Osteoblast (primary cell): Measurements from ENCODE around the gene TSEN34. TPM values are rescaled to one million over a fixed set of nuclear protein-coding genes. Genes with fewer than 3 reads are reported as not detected.

Experiments used
- DNase-seq: peaks from one replicate; pipeline ENCODE4 v3.0.0; 2011; ENCODE audit warnings: low spot score, mixed read lengths; ENCODE audit not compliant: insufficient read length; ENCODE audit errors: missing footprints
- H2AFZ ChIP-seq: 2 replicates; pipeline ENCODE4 v1.6.0; 2011; ENCODE audit warnings: mild to moderate bottlenecking, low read length
- H3K27ac ChIP-seq: 2 replicates; pipeline ENCODE4 v1.5.1; 2011; ENCODE audit warnings: mild to moderate bottlenecking, low read depth, low read length, moderate library complexity
- H3K27me3 ChIP-seq: 2 replicates; pipeline ENCODE4 v1.6.0; 2012; ENCODE audit warnings: mild to moderate bottlenecking, control low read depth, inconsistent platforms, low read length, moderate library complexity; ENCODE audit not compliant: insufficient read depth
- H3K36me3 ChIP-seq: 2 replicates; pipeline ENCODE4 v1.5.1; 2011; ENCODE audit warnings: mild to moderate bottlenecking, low read length, control low read depth, moderate library complexity; ENCODE audit not compliant: insufficient read depth
- H3K4me1 ChIP-seq: 2 replicates; pipeline ENCODE4 v1.5.1; 2011; ENCODE audit warnings: mild to moderate bottlenecking, low read length, control low read depth, moderate library complexity; ENCODE audit not compliant: insufficient read depth
- H3K4me2 ChIP-seq: 2 replicates; pipeline ENCODE4 v1.6.0; 2011; ENCODE audit warnings: mild to moderate bottlenecking, low read length; ENCODE audit not compliant: insufficient read depth
- H3K4me3 ChIP-seq: fragments of 200-600 bp; sonication (generic); 3 replicates; pipeline ENCODE4 v1.5.1; 2012; ENCODE audit warnings: mild to moderate bottlenecking, low read length, inconsistent platforms; ENCODE audit not compliant: insufficient read depth
- H3K79me2 ChIP-seq: 2 replicates; pipeline ENCODE4 v1.6.0; 2012; ENCODE audit warnings: mild to moderate bottlenecking, low read length, control low read depth, inconsistent platforms; ENCODE audit not compliant: insufficient read depth
- H3K9me3 ChIP-seq: 2 replicates; pipeline ENCODE4 v1.5.1; 2011; ENCODE audit warnings: low read depth, low read length, control low read depth
- H4K20me1 ChIP-seq: 2 replicates; pipeline ENCODE4 v1.6.0; 2012; ENCODE audit warnings: mild to moderate bottlenecking, low read length, control low read depth; ENCODE audit not compliant: insufficient read depth
- total RNA-seq: library from RNA; depleted of rRNA; stranded (reverse); fragments of >200 nt; gene quantifications from 2 replicates; pipeline ENCODE4 v1.2.3, GENCODE V29; 2012
- TF ChIP-seq, protein P1 (sequence below): IDR thresholded peaks from 2 replicates; pipeline ENCODE4 v1.5.1; 2011; ENCODE audit warnings: mild to moderate bottlenecking, low read depth, low read length, moderate library complexity; ENCODE audit errors: extremely low read depth

Gene TSEN34
- total RNA-seq, 1 donor: 73.1 TPM

DNA sequence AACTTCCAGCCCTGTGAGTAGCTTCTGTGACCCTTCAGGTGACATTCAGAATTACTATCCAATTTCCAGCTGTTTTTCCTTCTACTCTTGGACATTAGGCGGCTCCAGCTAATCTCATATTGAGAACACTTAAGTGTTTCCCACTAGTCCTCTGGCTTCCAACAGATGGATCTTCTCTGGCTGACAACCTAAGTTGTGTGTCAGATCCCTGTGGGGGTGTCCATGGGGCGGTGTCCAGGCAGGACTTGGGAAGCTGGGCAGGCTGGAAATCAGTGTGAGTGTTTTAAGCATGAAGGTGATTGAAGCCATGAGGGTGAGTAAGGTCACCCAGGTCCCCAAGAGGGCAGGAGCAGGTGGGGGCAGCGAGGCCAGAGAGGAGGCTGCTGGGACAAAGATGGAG lies 43.4 kb upstream of the TSEN34 start:
- Histone ChIP-seq H3K4me3 (no peak overlapping the region), H3K27ac (no peak overlapping the region), H3K79me2 (peaks cover 8% of the 10 kb centered on the region), H4K20me1 (peaks cover 31% of the 10 kb centered on the region), H3K4me2 (no peak overlapping the region), H3K36me3 (peaks cover 94% of the 10 kb centered on the region), H2AFZ (no peak overlapping the region), H3K4me1 (no peaks in the 10 kb centered on the region), H3K27me3 (no peaks in the 10 kb centered on the region), H3K9me3 (no peaks in the 10 kb centered on the region)
- TF ChIP-seq, protein P1, sequence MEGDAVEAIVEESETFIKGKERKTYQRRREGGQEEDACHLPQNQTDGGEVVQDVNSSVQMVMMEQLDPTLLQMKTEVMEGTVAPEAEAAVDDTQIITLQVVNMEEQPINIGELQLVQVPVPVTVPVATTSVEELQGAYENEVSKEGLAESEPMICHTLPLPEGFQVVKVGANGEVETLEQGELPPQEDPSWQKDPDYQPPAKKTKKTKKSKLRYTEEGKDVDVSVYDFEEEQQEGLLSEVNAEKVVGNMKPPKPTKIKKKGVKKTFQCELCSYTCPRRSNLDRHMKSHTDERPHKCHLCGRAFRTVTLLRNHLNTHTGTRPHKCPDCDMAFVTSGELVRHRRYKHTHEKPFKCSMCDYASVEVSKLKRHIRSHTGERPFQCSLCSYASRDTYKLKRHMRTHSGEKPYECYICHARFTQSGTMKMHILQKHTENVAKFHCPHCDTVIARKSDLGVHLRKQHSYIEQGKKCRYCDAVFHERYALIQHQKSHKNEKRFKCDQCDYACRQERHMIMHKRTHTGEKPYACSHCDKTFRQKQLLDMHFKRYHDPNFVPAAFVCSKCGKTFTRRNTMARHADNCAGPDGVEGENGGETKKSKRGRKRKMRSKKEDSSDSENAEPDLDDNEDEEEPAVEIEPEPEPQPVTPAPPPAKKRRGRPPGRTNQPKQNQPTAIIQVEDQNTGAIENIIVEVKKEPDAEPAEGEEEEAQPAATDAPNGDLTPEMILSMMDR: no peak
- DNase-seq: no peak

DNA sequence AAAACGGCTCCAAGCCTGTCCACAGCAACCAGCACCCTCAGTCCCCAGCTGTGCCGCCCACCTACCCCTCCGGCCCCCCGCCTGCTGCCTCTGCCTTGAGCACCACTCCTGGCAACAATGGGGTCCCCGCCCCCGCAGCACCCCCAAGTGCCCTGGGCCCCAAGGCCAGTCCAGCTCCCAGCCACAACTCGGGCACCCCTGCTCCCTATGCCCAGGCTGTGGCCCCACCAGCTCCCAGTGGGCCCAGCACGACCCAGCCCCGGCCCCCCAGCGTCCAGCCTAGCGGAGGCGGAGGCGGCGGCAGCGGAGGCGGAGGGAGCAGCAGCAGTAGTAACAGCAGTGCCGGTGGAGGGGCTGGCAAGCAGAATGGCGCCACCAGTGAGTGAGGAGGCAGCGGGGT lies 43.0 kb upstream of the TSEN34 start:
- no peaks in the 10 kb centered on the region for H3K9me3 ChIP-seq
- peaks cover 27% of the 10 kb centered on the region for H4K20me1 ChIP-seq
- DNase-seq: no peak
- H2AFZ ChIP-seq: no peak overlapping the region
- no peak overlapping the region for H3K4me3 ChIP-seq
- TF ChIP-seq, protein P1: no peak
- H3K27ac ChIP-seq: no peak overlapping the region
- peaks cover 2% of the 10 kb centered on the region for H3K4me1 ChIP-seq
- H3K27me3 ChIP-seq: no peaks in the 10 kb centered on the region
- H3K4me2 ChIP-seq: no peak overlapping the region
- H3K36me3 ChIP-seq: peaks cover 91% of the 10 kb centered on the region
- H3K79me2 ChIP-seq: peaks cover 4% of the 10 kb centered on the region

DNA sequence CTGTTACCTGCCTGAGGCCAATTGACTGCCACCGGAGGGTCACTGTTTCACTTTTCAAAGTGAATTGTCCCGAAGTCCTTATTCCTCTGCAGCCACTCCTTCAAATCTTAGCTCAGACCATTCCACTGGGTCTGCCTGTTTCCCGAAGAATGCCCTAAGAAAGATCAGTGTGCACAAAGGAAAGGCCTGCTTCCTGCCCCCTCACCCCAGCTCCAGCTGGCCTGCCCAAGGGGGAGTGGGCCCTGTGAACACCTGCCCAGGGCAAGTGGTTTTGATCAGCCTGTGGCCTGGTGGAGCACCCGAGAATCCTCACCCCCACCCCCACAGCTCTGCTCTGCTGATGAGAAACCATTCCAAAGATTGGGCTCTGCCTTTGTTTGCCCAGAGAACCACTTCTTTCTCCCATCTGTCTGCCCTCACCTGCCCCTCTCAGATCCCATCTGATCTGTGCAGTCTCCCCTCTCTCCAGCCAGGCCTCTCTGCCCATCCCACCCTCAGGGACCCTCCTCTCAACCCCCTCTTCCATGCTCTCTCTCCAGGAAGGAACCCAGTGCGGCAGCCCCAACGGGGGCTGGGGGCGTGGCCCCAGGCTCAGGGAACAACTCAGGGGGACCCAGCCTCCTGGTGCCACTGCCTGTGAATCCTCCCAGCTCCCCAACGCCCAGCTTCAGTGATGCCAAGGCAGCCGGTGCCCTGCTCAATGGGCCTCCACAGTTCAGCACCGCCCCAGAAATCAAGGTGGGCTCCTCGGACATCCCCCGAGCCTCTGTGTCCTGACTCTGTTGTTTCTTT lies 41.9 kb upstream of the TSEN34 start:
- Histone ChIP-seq H3K9me3 (no peaks in the 10 kb centered on the region), H4K20me1 (peaks cover 32% of the 10 kb centered on the region), H3K79me2 (no peaks in the 10 kb centered on the region), H3K27me3 (no peaks in the 10 kb centered on the region), H2AFZ (no peak overlapping the region), H3K4me2 (no peak overlapping the region), H3K36me3 (peaks cover 91% of the 10 kb centered on the region), H3K4me3 (no peak overlapping the region), H3K27ac (no peak overlapping the region), H3K4me1 (peaks cover 13% of the 10 kb centered on the region)
- no peak for DNase-seq
- TF ChIP-seq, protein P1: no peak

DNA sequence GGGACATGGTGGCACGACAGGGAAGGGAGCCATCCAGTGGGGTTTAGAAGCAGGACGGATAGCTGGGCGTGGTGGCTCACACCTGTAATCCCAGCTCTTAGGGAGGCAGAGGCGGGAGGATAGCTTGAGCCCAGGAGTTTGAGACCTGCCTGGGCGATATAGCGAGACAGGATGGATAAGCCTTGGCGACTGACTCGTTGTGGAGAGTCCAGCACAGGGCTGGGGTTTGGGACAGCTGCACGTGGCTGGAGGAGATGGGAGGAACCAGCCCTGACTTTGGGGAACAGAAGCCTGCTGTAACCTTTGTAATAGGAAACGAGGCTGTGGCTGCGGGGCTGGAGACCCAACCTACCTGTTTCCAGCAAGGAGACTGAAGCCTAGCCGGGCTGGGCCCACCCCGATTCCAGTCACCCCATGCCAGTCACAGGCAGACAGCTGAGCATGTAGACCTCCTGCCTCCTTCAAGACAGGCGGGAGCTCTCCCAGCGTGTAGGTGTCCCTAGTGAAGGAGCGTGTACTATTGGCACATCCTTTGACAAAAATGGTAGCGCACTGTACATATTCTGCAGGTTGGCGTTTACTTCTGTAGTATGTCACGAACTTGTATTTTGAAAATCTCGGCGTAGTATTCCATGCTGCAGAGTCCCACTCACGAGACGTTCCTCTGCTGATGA lies 39.6 kb upstream of the TSEN34 start:
- DNase-seq: no peak
- Histone ChIP-seq H3K9me3 (no peaks in the 10 kb centered on the region), H2AFZ (no peak overlapping the region), H3K27ac (no peak overlapping the region), H4K20me1 (peaks cover 30% of the 10 kb centered on the region), H3K4me2 (no peak overlapping the region), H3K4me1 (peaks cover 21% of the 10 kb centered on the region), H3K36me3 (peaks cover 92% of the 10 kb centered on the region), H3K27me3 (no peaks in the 10 kb centered on the region), H3K79me2 (no peaks in the 10 kb centered on the region), H3K4me3 (no peak overlapping the region)
- TF ChIP-seq, protein P1: no peak
